ENCODE measurements around the gene PTPRA. TPM values are rescaled to one million over a fixed set of nuclear protein-coding genes. Genes with fewer than 3 reads are reported as not detected.

Gene PTPRA
- total RNA-seq, 1 donor from 2014 or later = 43.6 TPM

- peaks cover 17% of the 10 kb centered on the region for H3K4me1 Mint-ChIP-seq
- no peak overlapping the region for H3K27ac Mint-ChIP-seq
- ATAC-seq (ENCODE audit: low read depth) (no peak), DNase-seq (no peak)
- TF ChIP-seq, protein P1, sequence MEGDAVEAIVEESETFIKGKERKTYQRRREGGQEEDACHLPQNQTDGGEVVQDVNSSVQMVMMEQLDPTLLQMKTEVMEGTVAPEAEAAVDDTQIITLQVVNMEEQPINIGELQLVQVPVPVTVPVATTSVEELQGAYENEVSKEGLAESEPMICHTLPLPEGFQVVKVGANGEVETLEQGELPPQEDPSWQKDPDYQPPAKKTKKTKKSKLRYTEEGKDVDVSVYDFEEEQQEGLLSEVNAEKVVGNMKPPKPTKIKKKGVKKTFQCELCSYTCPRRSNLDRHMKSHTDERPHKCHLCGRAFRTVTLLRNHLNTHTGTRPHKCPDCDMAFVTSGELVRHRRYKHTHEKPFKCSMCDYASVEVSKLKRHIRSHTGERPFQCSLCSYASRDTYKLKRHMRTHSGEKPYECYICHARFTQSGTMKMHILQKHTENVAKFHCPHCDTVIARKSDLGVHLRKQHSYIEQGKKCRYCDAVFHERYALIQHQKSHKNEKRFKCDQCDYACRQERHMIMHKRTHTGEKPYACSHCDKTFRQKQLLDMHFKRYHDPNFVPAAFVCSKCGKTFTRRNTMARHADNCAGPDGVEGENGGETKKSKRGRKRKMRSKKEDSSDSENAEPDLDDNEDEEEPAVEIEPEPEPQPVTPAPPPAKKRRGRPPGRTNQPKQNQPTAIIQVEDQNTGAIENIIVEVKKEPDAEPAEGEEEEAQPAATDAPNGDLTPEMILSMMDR (IDR thresholded peaks at IDR 0.05) = no peak
- H3K9me3 Mint-ChIP-seq = no peaks in the 10 kb centered on the region
- intact Hi-C loops (cut with micrococcal nuclease) = no loop called here
- no peak overlapping the region for H3K4me3 Mint-ChIP-seq
- CTCF ChIA-PET = interaction anchor here (0.7 kb wide), 1 partner anchor 33 kb away, joined by 3 read pairs; no protein-coding TSS in a partner anchor
- POLR2A ChIA-PET = no interaction called here
- peaks cover 3% of the 10 kb centered on the region for H3K27me3 Mint-ChIP-seq
- H3K36me3 Mint-ChIP-seq (ENCODE audit: low read depth) = peaks cover 13% of the 10 kb centered on the region
Observed at GRCh38 chr20:2833761-2834160, 39.5 kb upstream of the PTPRA start.

GRCh38 chr20:2834401-2835110 is 38.7 kb upstream of the PTPRA start:
- ATAC-seq (ENCODE audit: low read depth) (no peak), DNase-seq (no peak)
- Mint-ChIP-seq H3K36me3 (ENCODE audit: low read depth) (peaks cover 13% of the 10 kb centered on the region), H3K27ac (no peak overlapping the region), H3K4me3 (no peak overlapping the region), H3K9me3 (no peaks in the 10 kb centered on the region), H3K27me3 (no peaks in the 10 kb centered on the region), H3K4me1 (peaks cover 23% of the 10 kb centered on the region)
- ChIA-PET CTCF (no interaction called here), POLR2A (no interaction called here)
- intact Hi-C loops (cut with micrococcal nuclease) = no loop called here
- TF ChIP-seq, protein P1 (IDR thresholded peaks at IDR 0.05) = no peak

GRCh38 chr20:2835331-2835796 is 37.9 kb upstream of the PTPRA start:
- H3K4me3 Mint-ChIP-seq = no peak overlapping the region
- ChIA-PET POLR2A (no interaction called here), CTCF (no interaction called here)
- no peaks in the 10 kb centered on the region for H3K9me3 Mint-ChIP-seq
- intact Hi-C loops (cut with micrococcal nuclease) = no loop called here
- ATAC-seq (ENCODE audit: low read depth) (no peak), DNase-seq (no peak)
- peaks cover 13% of the 10 kb centered on the region for H3K36me3 Mint-ChIP-seq (ENCODE audit: low read depth)
- TF ChIP-seq, protein P1 (IDR thresholded peaks at IDR 0.05) = no peak
- H3K27ac Mint-ChIP-seq = no peak overlapping the region
- H3K4me1 Mint-ChIP-seq = peaks cover 26% of the 10 kb centered on the region
- no peaks in the 10 kb centered on the region for H3K27me3 Mint-ChIP-seq

DNA sequence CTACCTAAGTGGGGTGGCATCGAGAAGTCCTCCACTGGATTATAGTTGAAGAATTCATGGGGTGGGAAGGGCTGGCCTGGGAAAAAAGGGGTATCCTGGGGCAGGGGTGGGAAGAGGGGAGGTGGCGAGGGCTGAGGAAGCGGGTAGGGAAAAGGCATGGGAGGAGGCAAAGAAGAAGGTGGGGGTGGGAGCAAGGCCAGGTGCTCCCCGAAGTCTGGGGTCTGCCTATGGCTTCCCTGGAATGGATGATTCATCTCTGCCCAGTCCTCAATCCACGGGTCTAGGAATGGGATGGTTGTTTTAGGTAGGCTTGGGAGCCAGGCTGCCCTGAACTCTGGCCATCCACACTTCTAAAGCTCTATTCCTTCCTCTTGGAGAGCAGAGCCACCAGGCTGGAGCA is 37.2 kb upstream of the PTPRA start:
- peaks cover 27% of the 10 kb centered on the region for H3K4me1 Mint-ChIP-seq
- peaks cover 13% of the 10 kb centered on the region for H3K36me3 Mint-ChIP-seq (ENCODE audit: low read depth)
- no peaks in the 10 kb centered on the region for H3K9me3 Mint-ChIP-seq
- intact Hi-C loops (cut with micrococcal nuclease) = no loop called here
- H3K4me3 Mint-ChIP-seq = no peak overlapping the region
- POLR2A ChIA-PET = no interaction called here
- TF ChIP-seq, protein P1 (IDR thresholded peaks at IDR 0.05) = no peak
- no peak overlapping the region for H3K27ac Mint-ChIP-seq
- DNase-seq = no peak
- CTCF ChIA-PET = no interaction called here
- no peaks in the 10 kb centered on the region for H3K27me3 Mint-ChIP-seq
- ATAC-seq (ENCODE audit: low read depth) = no peak

DNA sequence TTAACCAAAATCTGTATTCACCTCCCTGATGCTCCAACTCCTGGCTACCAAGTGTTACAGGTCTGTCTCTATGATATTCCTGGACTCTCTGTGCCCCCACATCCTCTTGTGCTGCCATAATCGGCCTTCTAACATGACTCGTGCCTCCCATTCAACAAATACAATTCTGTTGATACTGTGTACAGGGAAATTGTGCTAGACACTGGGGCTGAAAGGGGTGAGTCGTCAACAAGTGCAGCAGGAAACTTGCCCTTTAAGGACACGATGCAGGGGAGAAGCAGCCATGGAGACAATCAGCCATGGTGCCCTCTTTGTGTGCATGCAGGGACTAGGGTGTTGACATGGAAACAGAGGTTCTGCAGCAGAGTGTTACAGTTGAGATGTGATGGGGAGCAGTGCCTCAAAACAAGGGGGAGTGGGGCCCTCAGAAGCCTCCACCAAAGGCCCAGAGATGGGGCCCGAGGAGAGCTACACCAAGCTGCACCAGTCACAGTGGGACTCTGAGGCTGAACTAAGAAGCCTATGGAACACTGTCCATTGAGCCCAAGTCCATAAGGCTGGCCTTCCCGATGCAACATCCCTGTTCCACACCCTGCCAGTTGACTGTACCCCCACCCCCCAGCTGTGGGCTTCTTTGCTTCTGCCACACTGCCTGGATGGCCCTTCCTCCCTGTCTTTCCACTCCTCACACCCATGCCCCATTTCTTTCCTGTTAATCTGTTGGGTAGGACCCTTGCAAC is 35.9 kb upstream of the PTPRA start:
- DNase-seq (no peak), ATAC-seq (ENCODE audit: low read depth) (no peak)
- CTCF ChIA-PET = no interaction called here
- Mint-ChIP-seq H3K36me3 (ENCODE audit: low read depth) (peaks cover 13% of the 10 kb centered on the region), H3K27ac (peak overlapping the region; percentile 35), H3K4me3 (no peak overlapping the region), H3K4me1 (peaks cover 28% of the 10 kb centered on the region), H3K27me3 (no peaks in the 10 kb centered on the region), H3K9me3 (no peaks in the 10 kb centered on the region)
- TF ChIP-seq, protein P1 (IDR thresholded peaks at IDR 0.05) = no peak
- POLR2A ChIA-PET = no interaction called here
- intact Hi-C loops (cut with micrococcal nuclease) = no loop called here

All from activated B cell treated with CpG ODN at 0.5 μM for 24 hours (primary cell).